ENCODE data around the gene MRPL34.

DNA sequence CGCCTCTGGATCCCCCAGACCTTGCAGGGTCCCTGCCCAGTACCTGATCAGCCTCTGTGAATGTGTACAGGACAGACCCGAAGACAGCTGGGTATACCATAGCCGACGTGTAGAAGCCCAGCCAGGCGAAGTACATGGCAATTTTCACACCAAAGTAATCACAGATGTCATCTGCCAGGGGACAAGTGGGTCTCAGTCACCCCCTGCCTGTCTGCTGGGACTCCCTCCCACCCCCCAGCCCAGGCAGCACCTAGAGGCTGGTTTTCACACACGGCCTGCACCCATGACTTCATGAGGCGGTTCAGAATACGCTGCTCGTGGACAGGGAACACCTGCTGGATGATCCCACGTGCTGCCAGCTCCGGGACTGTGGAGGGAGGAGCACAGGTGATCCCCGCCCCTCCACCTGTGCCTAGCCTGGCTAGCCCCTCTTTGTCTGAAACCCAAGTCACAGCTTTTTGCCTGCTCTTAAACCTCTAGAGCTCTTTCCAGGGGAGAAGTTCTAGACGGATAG lies 25.4 kb downstream of the MRPL34 start:
- TF ChIP-seq, protein P1, sequence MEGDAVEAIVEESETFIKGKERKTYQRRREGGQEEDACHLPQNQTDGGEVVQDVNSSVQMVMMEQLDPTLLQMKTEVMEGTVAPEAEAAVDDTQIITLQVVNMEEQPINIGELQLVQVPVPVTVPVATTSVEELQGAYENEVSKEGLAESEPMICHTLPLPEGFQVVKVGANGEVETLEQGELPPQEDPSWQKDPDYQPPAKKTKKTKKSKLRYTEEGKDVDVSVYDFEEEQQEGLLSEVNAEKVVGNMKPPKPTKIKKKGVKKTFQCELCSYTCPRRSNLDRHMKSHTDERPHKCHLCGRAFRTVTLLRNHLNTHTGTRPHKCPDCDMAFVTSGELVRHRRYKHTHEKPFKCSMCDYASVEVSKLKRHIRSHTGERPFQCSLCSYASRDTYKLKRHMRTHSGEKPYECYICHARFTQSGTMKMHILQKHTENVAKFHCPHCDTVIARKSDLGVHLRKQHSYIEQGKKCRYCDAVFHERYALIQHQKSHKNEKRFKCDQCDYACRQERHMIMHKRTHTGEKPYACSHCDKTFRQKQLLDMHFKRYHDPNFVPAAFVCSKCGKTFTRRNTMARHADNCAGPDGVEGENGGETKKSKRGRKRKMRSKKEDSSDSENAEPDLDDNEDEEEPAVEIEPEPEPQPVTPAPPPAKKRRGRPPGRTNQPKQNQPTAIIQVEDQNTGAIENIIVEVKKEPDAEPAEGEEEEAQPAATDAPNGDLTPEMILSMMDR (IDR thresholded peaks at IDR 0.05; ENCODE audit: low read length) = no peak
- TF ChIP-seq EZH2 (IDR thresholded peaks at IDR 0.05; ENCODE audit: borderline replicate concordance, low read length) = no peak

Measured in OCI-LY1 (cell line).